SK-N-SH (cell line): ENCODE measurements around the gene MED15. TPM values are rescaled to one million over a fixed set of nuclear protein-coding genes. Genes with fewer than 3 reads are reported as not detected.

Experiments
- CTCF ChIA-PET: fragments of 300-600, 350-600 bp; formaldehyde crosslinking; extraction: SDS; loops from one replicate; lab custom pipeline; 2021; lab: Yijun Ruan, JAX
- POLR2A ChIA-PET: fragments of 350-600 bp; sonication (Branson Sonifier 250); formaldehyde crosslinking; extraction: SDS; loops from one replicate; lab custom pipeline; 2020; ENCODE audit warnings: antibody characterized with exemption, inconsistent platforms; lab: Yijun Ruan, JAX
- DNase-seq: peaks from one replicate; pipeline ENCODE4 v3.0.0; 2012
- H2AFZ ChIP-seq: fragments of 200-600 bp; sonication (generic); 2 replicates; pipeline ENCODE4 v1.8.1; 2016; ENCODE audit warnings: antibody characterized with exemption, mild to moderate bottlenecking, low read depth
- H3F3A ChIP-seq: fragments of 200-600 bp; sonication (generic); replicated peaks from 2 replicates; pipeline ENCODE3; 2016; ENCODE audit warnings: antibody characterized with exemption, mild to moderate bottlenecking; ENCODE audit not compliant: insufficient read depth
- H3K27ac ChIP-seq, 2 experiments: fragments of 200-500 bp in 1 of 2; fragments of 200-600 bp in 1 of 2; sonication (Bioruptor generic) in 1 of 2; sonication (generic), shearing (Covaris generic) in 1 of 2; 2 replicates each; pipeline versions ENCODE4 v1.5.1 to v1.6.1; 2014 to 2016; ENCODE audit warnings: low read depth in 2 of 2, inconsistent platforms in 1 of 2, low read length in 1 of 2, mild to moderate bottlenecking in 1 of 2, mixed read lengths in 1 of 2
- H3K27me3 ChIP-seq: fragments of 200-600 bp; sonication (generic), shearing (Covaris generic); 2 replicates; pipeline ENCODE4 v1.6.1; 2016; ENCODE audit warnings: mixed run types; ENCODE audit not compliant: insufficient read depth
- H3K36me3 ChIP-seq, 2 experiments: fragments of 200-500 bp in 1 of 2; fragments of 200-600 bp in 1 of 2; sonication (Bioruptor generic) in 1 of 2; sonication (generic) in 1 of 2; replicated peaks in 1 of 2; 2 replicates each; pipeline versions ENCODE3 to v1.5.1; 2014 to 2016; ENCODE audit warnings: low read length in 1 of 2, mild to moderate bottlenecking in 1 of 2; ENCODE audit not compliant: insufficient read depth in 2 of 2, control insufficient read depth in 1 of 2
- H3K4me1 ChIP-seq, 2 experiments: fragments of 200-500 bp in 1 of 2; fragments of 200-600 bp in 1 of 2; sonication (Bioruptor generic) in 1 of 2; sonication (generic), shearing (Covaris generic) in 1 of 2; 2 replicates each; pipeline versions ENCODE4 v1.5.1 to v1.6.1; 2014 to 2016; ENCODE audit warnings: low read depth in 1 of 2, low read length in 1 of 2, mixed run types in 1 of 2; ENCODE audit not compliant: insufficient read depth in 2 of 2, control insufficient read depth in 1 of 2
- H3K4me2 ChIP-seq: fragments of 200-600 bp; sonication (generic), shearing (Covaris generic); 2 replicates; pipeline ENCODE4 v1.6.1; 2017; ENCODE audit warnings: mixed run types
- H3K4me3 ChIP-seq, 2 experiments: fragments of 200-500 bp in 1 of 2; fragments of 200-600 bp in 1 of 2; sonication (Bioruptor generic) in 1 of 2; sonication (generic), shearing (Covaris generic) in 1 of 2; 2 replicates each; pipeline versions ENCODE4 v1.5.1 to v1.8.1; 2014 to 2016; ENCODE audit warnings: low read depth in 2 of 2, inconsistent platforms in 1 of 2, low read length in 1 of 2, mild to moderate bottlenecking in 1 of 2, mixed read lengths in 1 of 2, moderate library complexity in 1 of 2
- H3K79me2 ChIP-seq: fragments of 200-600 bp; sonication (generic); 2 replicates; pipeline ENCODE4 v1.8.1; 2017; ENCODE audit warnings: mild to moderate bottlenecking; ENCODE audit not compliant: insufficient read depth
- H3K9ac ChIP-seq: fragments of 200-600 bp; sonication (generic); 2 replicates; pipeline ENCODE4 v1.6.1; 2017; ENCODE audit warnings: mixed run types
- H3K9me2 ChIP-seq: fragments of 200-600 bp; sonication (generic); 2 replicates; pipeline ENCODE4 v1.6.1; 2017; ENCODE audit warnings: mixed run types
- H3K9me3 ChIP-seq: fragments of 200-600 bp; sonication (generic); 2 replicates; pipeline ENCODE4 v1.6.1; 2017; ENCODE audit warnings: mixed run types, mild to moderate bottlenecking, moderate library complexity
- H4K20me1 ChIP-seq: fragments of 200-600 bp; sonication (generic); 2 replicates; pipeline ENCODE4 v1.6.1; 2017; ENCODE audit warnings: mild to moderate bottlenecking, mixed run types; ENCODE audit not compliant: insufficient read depth
- ELF1 ChIP-seq: IDR thresholded peaks from 2 replicates; pipeline ENCODE4 v1.4.0; 2012
- EP300 ChIP-seq, 2 experiments: IDR thresholded peaks; 2 replicates each; pipeline versions ENCODE4 v1.4.0 to v1.6.1; 2012; ENCODE audit warnings: borderline replicate concordance in 1 of 2, low read depth in 1 of 2, low read length in 1 of 2
- EZH2phosphoT487 ChIP-seq: fragments of 200-600 bp; sonication (generic); IDR thresholded peaks from 2 replicates; pipeline ENCODE4 v1.6.1; 2017; ENCODE audit warnings: low read depth, mixed run types, mild to moderate bottlenecking, antibody characterized with exemption, moderate library complexity, borderline replicate concordance
- FOSL2 ChIP-seq: IDR thresholded peaks from 2 replicates; pipeline ENCODE4 v1.4.0; 2012; ENCODE audit warnings: low read depth, mild to moderate bottlenecking, moderate library complexity, borderline replicate concordance
- GATA2 ChIP-seq: sonication (generic); formaldehyde crosslinking; IDR thresholded peaks from 2 replicates; pipeline ENCODE4 v1.5.0; 2020; ENCODE audit warnings: mild to moderate bottlenecking, missing genetic modification reagents
- JUND ChIP-seq: IDR thresholded peaks from 2 replicates; pipeline ENCODE4 v1.4.0; 2012
- MEF2A ChIP-seq: IDR thresholded peaks from 2 replicates; pipeline ENCODE4 v1.4.0; 2012; ENCODE audit warnings: low read depth, borderline replicate concordance
- NRF1 ChIP-seq: IDR thresholded peaks from 2 replicates; pipeline ENCODE4 v1.6.1; 2012; ENCODE audit warnings: low read depth, mild to moderate bottlenecking, low read length
- RAD21 ChIP-seq: IDR thresholded peaks from 2 replicates; pipeline ENCODE4 v1.6.1; 2012; ENCODE audit warnings: mild to moderate bottlenecking, low read length
- TAF1 ChIP-seq: IDR thresholded peaks from 2 replicates; pipeline ENCODE4 v1.6.1; 2012; ENCODE audit warnings: low read depth, mild to moderate bottlenecking, low read length, moderate library complexity, borderline replicate concordance
- TCF12 ChIP-seq: IDR thresholded peaks from 2 replicates; pipeline ENCODE4 v1.4.0; 2012
- TEAD4 ChIP-seq: IDR thresholded peaks from 2 replicates; pipeline ENCODE4 v1.4.0; 2012; ENCODE audit warnings: mild to moderate bottlenecking, borderline replicate concordance; ENCODE audit not compliant: insufficient read depth
- USF2 ChIP-seq: fragments of 150-350 bp; IDR thresholded peaks from 2 replicates; pipeline ENCODE4 v1.6.1; 2017; ENCODE audit warnings: antibody characterized with exemption, low read length, low read depth, borderline replicate concordance
- YY1 ChIP-seq: IDR thresholded peaks from 2 replicates; pipeline ENCODE4 v1.4.0; 2012; ENCODE audit warnings: low read depth, mild to moderate bottlenecking
- WGBS: methylation state at CpG from one replicate; pipeline ENCODE4 v1.1.6; 2017; ENCODE audit warnings: low lambda C conversion rate; 5-methylcytosine and 5-hydroxymethylcytosine counted together
- polyA plus RNA-seq, 3 experiments: library from polyadenylated mRNA; depleted of rRNA; stranded (reverse); fragments of >200 nt; gene quantifications; 2 replicates each; pipeline ENCODE4 v1.2.3, GENCODE V29; 2012

MED15 gene
- polyA plus RNA-seq, 1 of the 3 experiments (the other 2 are of a cell fraction) = 45.1 TPM

GRCh38 chr22:20517841-20518592, 10.6 kb downstream of the MED15 start:
- peaks cover 20 to 40% of the 10 kb centered on the region in 2 experiments for H3K4me1 ChIP-seq
- H3K36me3 ChIP-seq = peaks cover 21 to 32% of the 10 kb centered on the region in 2 experiments
- peaks cover 34% of the 10 kb centered on the region for H3F3A ChIP-seq
- POLR2A ChIA-PET = interaction anchor here (0.9 to 1.1 kb wide), 2 partner anchors 10 to 20 kb away, joined by 3 to 4 read pairs; partner anchors contain the start of gene MED15
- H3K27ac ChIP-seq = peak overlapping the region in 1 of 2 experiments; percentile 84; a peak in 1 of 4 replicates
- H3K27me3 ChIP-seq = no peaks in the 10 kb centered on the region
- no peak overlapping the region for H3K9ac ChIP-seq
- no peaks in the 10 kb centered on the region for H3K9me3 ChIP-seq
- peaks cover 94% of the 10 kb centered on the region for H4K20me1 ChIP-seq
- 90% methylated on average over 13 of the region's 13 CpGs for WGBS
- H3K9me2 ChIP-seq = no peaks in the 10 kb centered on the region
- DNase-seq = no peak
- no peak overlapping the region for H2AFZ ChIP-seq
- no peak for TF ChIP-seq TAF1
- TF ChIP-seq FOSL2 = no peak
- no peak for TF ChIP-seq YY1
- TF ChIP-seq GATA2 (CRISPR knock-in tag) = no peak
- no peak for TF ChIP-seq EZH2phosphoT487
- no peak for TF ChIP-seq JUND
- CTCF ChIA-PET = interaction anchor here (1.4 kb wide), 1 partner anchor 11 kb away, joined by 7 read pairs; the partner anchor contains the start of gene MED15
- H3K79me2 ChIP-seq = peaks cover 100% of the 10 kb centered on the region
- H3K4me3 ChIP-seq = no peak overlapping the region
- no peak overlapping the region for H3K4me2 ChIP-seq

- Histone ChIP-seq H3K79me2 (peaks cover 100% of the 10 kb centered on the region), H2AFZ (no peak overlapping the region), H4K20me1 (peaks cover 94% of the 10 kb centered on the region), H3K4me3 (no peak overlapping the region), H3K4me2 (peak overlapping the region; percentile 66)
- no peak for DNase-seq
- POLR2A ChIA-PET = no interaction called here
- 81% methylated on average over 4 of the region's 4 CpGs for WGBS
- TF ChIP-seq EZH2phosphoT487 (no peak), ELF1 (no peak), YY1 (no peak), EP300 (IDR thresholded peaks at IDR 0.05; ENCODE audit: borderline replicate concordance in 1 of 2, low read depth in 1 of 2, low read length in 1 of 2) (no peak), MEF2A (no peak), GATA2 (CRISPR knock-in tag) (no peak), TCF12 (no peak), TAF1 (no peak), TEAD4 (no peak), USF2 (no peak), NRF1 (no peak), RAD21 (no peak)
- TF ChIP-seq, all 33 proteins: peak for 0
- Histone ChIP-seq H3K9ac (peak overlapping the region; percentile 45; the same call in 1 of the 2 replicates), H3K36me3 (peaks cover 15 to 23% of the 10 kb centered on the region in 2 experiments), H3K9me2 (no peaks in the 10 kb centered on the region), H3F3A (peaks cover 33% of the 10 kb centered on the region), H3K9me3 (no peaks in the 10 kb centered on the region), H3K27ac (peak overlapping the region in 1 of 2 experiments; percentile 84; a peak in 2 of 4 replicates), H3K27me3 (no peaks in the 10 kb centered on the region), H3K4me1 (peaks cover 32 to 48% of the 10 kb centered on the region in 2 experiments)
- CTCF ChIA-PET = interaction anchor here (0.9 kb wide), 1 partner anchor 9 kb away, joined by 3 read pairs; no protein-coding TSS in a partner anchor
These were observed 12.1 kb downstream of the MED15 start for GRCh38 chr22:20519558-20519957.
